Pancreas (tissue), 10 donors: Measurements from ENCODE around the gene NEGR1. TPM values are rescaled to one million over a fixed set of nuclear protein-coding genes. Genes with fewer than 3 reads are reported as not detected.

Experiments
- ATAC-seq, 4 donors: fragments of 200-7000 bp; cut with Tn5 transposase; one replicate each; pipeline versions ENCODE4 v1.8.0 to v1.9.1; 2020; ENCODE audit warnings: mild to moderate bottlenecking in 4 of 4, moderate library complexity in 4 of 4
- DNase-seq, 6 donors: peaks; one replicate each; pipeline ENCODE4 v3.0.0-alpha.2; 2020
- FAIRE-seq: peaks from 2 replicates; lab custom pipeline; 2012; peaks lifted over from hg19 to GRCh38; lab: Jason Lieb, UNC
- H3K27ac ChIP-seq, 4 donors: fragments of 200-600 bp; sonication (generic); 1 replicate in 3 of 4; 2 replicates in 1 of 4; pipeline versions ENCODE4 v1.5.0 to v1.8.0; 2020
- H3K27me3 ChIP-seq, 4 donors: fragments of 200-600 bp; one replicate each; pipeline ENCODE4 v1.8.0; 2021
- H3K36me3 ChIP-seq, 3 donors: fragments of 200-600 bp; sonication (generic) in 1 of 3; one replicate each; pipeline versions ENCODE4 v1.5.0 to v1.8.0; 2020 to 2021
- H3K4me1 ChIP-seq, 3 donors: fragments of 200-600 bp; one replicate each; pipeline ENCODE4 v1.8.0; 2021
- H3K4me3 ChIP-seq, 4 donors: fragments of 200-600 bp; sonication (generic) in 2 of 4; one replicate each; pipeline versions ENCODE4 v1.5.0 to v1.8.0; 2020 to 2021
- H3K9me3 ChIP-seq, 4 donors: fragments of 200-600 bp; one replicate each; pipeline ENCODE4 v1.8.0; 2021
- CTCF ChIP-seq, 4 donors: fragments of 200-600 bp; sonication (generic) in 3 of 4; IDR thresholded peaks; one replicate each; pipeline versions ENCODE4 v1.5.0 to v1.8.0; 2021; ENCODE audit warnings: antibody characterized with exemption in 4 of 4
- WGBS, 2 donors: extraction: QIAGEN DNeasy Blood & Tissue Kit; methylation state at CpG; one replicate each; pipeline ENCODE4 v1.1.7; 2013; 5-methylcytosine and 5-hydroxymethylcytosine counted together
- intact Hi-C, 3 donors: fragments of 100-400 bp; cut with DNase I; formaldehyde crosslinking; loops; one replicate each; pipeline versions ENCODE4 v1.11.1 to v1.14.2; 2022
- polyA plus RNA-seq, 2 donors: library from polyadenylated mRNA; stranded (reverse); fragments of 200-250 nt; gene quantifications; one replicate each; pipeline ENCODE4 v1.2.3, GENCODE V29; 2013
- total RNA-seq, 6 donors: library from RNA; stranded (reverse); fragmentation: NEBNext Ultra II Directional in 4 of 6; extraction: Animal tissue kit (Norgen Biotek cat#: 25700) in 4 of 6; gene quantifications; one replicate each; pipeline versions ENCODE4 v1.2.1 to v1.2.4, GENCODE V29; 2021 to 2023
- donor health status: healthy with polysubstance abuse.
- donor health status: DM: no; HTN: no; CAD: no; lungs with moderate emphysema.
- donor health status: DM: no; HTN: no; CAD: no.
- donor health status: control.
- donor health status: control.
- donor health status: Bipolar disorder and iron deficiency.
- donor health status: DM: yes; HTN: yes; CAD: no.
- donor health status: DM: no; HTN: no; CAD: no.
- donor health status: DM: no; HTN: no; CAD: no.
- donor health status: DM: yes; HTN: yes; CAD: no.

Gene NEGR1
- total and polyA plus RNA-seq, 8 donors = 1.2 to 9.3 (median 3.4) TPM

- FAIRE-seq (no peak), ATAC-seq (no peak)
- H3K9me3 ChIP-seq = no peaks in the 10 kb centered on the region
Measured at GRCh38 chr1:71634159-71634558, 648.2 kb downstream of the NEGR1 start.

GRCh38 chr1:71630073-71630472 is 652.3 kb downstream of the NEGR1 start:
- TF ChIP-seq CTCF (IDR thresholded peaks at IDR 0.05) = no peak
- Histone ChIP-seq H3K36me3 (no peaks in the 10 kb centered on the region), H3K27me3 (no peaks in the 10 kb centered on the region), H3K4me3 (no peak overlapping the region), H3K27ac (no peak overlapping the region), H3K9me3 (no peaks in the 10 kb centered on the region), H3K4me1 (no peaks in the 10 kb centered on the region)
- intact Hi-C loops = no loop called here
- WGBS, 2 donors = 81 to 95% methylated on average over 1 of the region's 1 CpG
- FAIRE-seq = no peak
- DNase-seq = no peak
- no peak for ATAC-seq

More at GRCh38 chr1:71634159-71634558, 648.2 kb downstream of the NEGR1 start:
- DNase-seq = no peak
- Histone ChIP-seq H3K4me1 (no peaks in the 10 kb centered on the region), H3K27me3 (no peaks in the 10 kb centered on the region), H3K27ac (no peak overlapping the region), H3K4me3 (no peak overlapping the region), H3K36me3 (no peaks in the 10 kb centered on the region)
- intact Hi-C loops = no loop called here
- no peak for TF ChIP-seq CTCF (IDR thresholded peaks at IDR 0.05)

GRCh38 chr1:71625004-71625403 is 657.3 kb downstream of the NEGR1 start:
- DNase-seq (no peak), FAIRE-seq (no peak), ATAC-seq (no peak)
- H3K27me3 ChIP-seq = no peaks in the 10 kb centered on the region
- intact Hi-C loops = no loop called here
- no peak for TF ChIP-seq CTCF (IDR thresholded peaks at IDR 0.05)
- no peaks in the 10 kb centered on the region for H3K36me3 ChIP-seq
- H3K27ac ChIP-seq = no peak overlapping the region
- H3K4me3 ChIP-seq = no peak overlapping the region
- H3K4me1 ChIP-seq = no peaks in the 10 kb centered on the region
- no peaks in the 10 kb centered on the region for H3K9me3 ChIP-seq

GRCh38 chr1:71623888-71624287 is 658.5 kb downstream of the NEGR1 start:
- WGBS, 2 donors = 70 to 88% methylated on average over 1 of the region's 1 CpG
- intact Hi-C loops = no loop called here
- no peak for TF ChIP-seq CTCF (IDR thresholded peaks at IDR 0.05)
- no peak overlapping the region for H3K4me3 ChIP-seq
- DNase-seq = no peak
- no peak for ATAC-seq
- H3K27ac ChIP-seq = no peak overlapping the region
- H3K36me3 ChIP-seq = no peaks in the 10 kb centered on the region
- no peaks in the 10 kb centered on the region for H3K4me1 ChIP-seq
- FAIRE-seq = no peak
- H3K27me3 ChIP-seq = no peaks in the 10 kb centered on the region
- no peaks in the 10 kb centered on the region for H3K9me3 ChIP-seq

GRCh38 chr1:71621785-71622184 is 660.6 kb downstream of the NEGR1 start:
- Histone ChIP-seq H3K9me3 (no peaks in the 10 kb centered on the region), H3K4me3 (no peak overlapping the region), H3K27ac (no peak overlapping the region), H3K27me3 (no peaks in the 10 kb centered on the region), H3K4me1 (no peaks in the 10 kb centered on the region), H3K36me3 (no peaks in the 10 kb centered on the region)
- no peak for FAIRE-seq
- WGBS, 2 donors = 54 to 62% methylated on average over 1 of the region's 1 CpG
- ATAC-seq = no peak
- DNase-seq = no peak
- intact Hi-C loops = no loop called here
- TF ChIP-seq CTCF (IDR thresholded peaks at IDR 0.05) = no peak
